ENCODE measurements around the gene HADHA.

Gene HADHA

GRCh38 chr2:26191316-26192159, 52.9 kb downstream of the HADHA start:
- no peak for DNase-seq (ENCODE audit: low spot score)

GRCh38 chr2:26190369-26190768, 54.1 kb downstream of the HADHA start:
- DNase-seq (ENCODE audit: low spot score), result no peak

GRCh38 chr2:26189751-26190150, 54.7 kb downstream of the HADHA start:
- DNase-seq (ENCODE audit: low spot score), result no peak

GRCh38 chr2:26189123-26189522, 55.3 kb downstream of the HADHA start:
- DNase-seq (ENCODE audit: low spot score), result no peak

- DNase-seq (ENCODE audit: low spot score), result no peak
These were observed 56.8 kb downstream of the HADHA start for GRCh38 chr2:26187537-26188104.

- no peak for DNase-seq (ENCODE audit: low spot score)
These were observed 57.3 kb downstream of the HADHA start for GRCh38 chr2:26187114-26187513.

GRCh38 chr2:26185954-26186770, 58.3 kb downstream of the HADHA start:
- no peak for DNase-seq (ENCODE audit: low spot score)

- DNase-seq (ENCODE audit: low spot score), result peak; percentile 57
These were observed 59.0 kb downstream of the HADHA start for GRCh38 chr2:26185304-26185928.

GRCh38 chr2:26184555-26185303, 59.7 kb downstream of the HADHA start:
- peak; percentile 99 for DNase-seq (ENCODE audit: low spot score)

- DNase-seq (ENCODE audit: low spot score), result no peak
These were observed 60.3 kb downstream of the HADHA start for GRCh38 chr2:26184121-26184520.

GRCh38 chr2:26182887-26183630, 61.4 kb downstream of the HADHA start:
- no peak for DNase-seq (ENCODE audit: low spot score)

- DNase-seq (ENCODE audit: low spot score), result no peak
These were observed 62.0 kb downstream of the HADHA start for GRCh38 chr2:26182441-26182840.

- no peak for DNase-seq (ENCODE audit: low spot score)
These were observed 65.0 kb downstream of the HADHA start for GRCh38 chr2:26179446-26179913.

- DNase-seq (ENCODE audit: low spot score), result peak; percentile 68
These were observed 65.5 kb downstream of the HADHA start for GRCh38 chr2:26178746-26179436.

- no peak for DNase-seq (ENCODE audit: low spot score)
These were observed 66.2 kb downstream of the HADHA start for GRCh38 chr2:26178246-26178645.

GRCh38 chr2:26177122-26177521, 67.3 kb downstream of the HADHA start:
- no peak for DNase-seq (ENCODE audit: low spot score)

GRCh38 chr2:26176279-26176615, 68.2 kb downstream of the HADHA start:
- DNase-seq (ENCODE audit: low spot score), result no peak

GRCh38 chr2:26175466-26176278, 68.8 kb downstream of the HADHA start:
- no peak for DNase-seq (ENCODE audit: low spot score)

GRCh38 chr2:26174691-26175465, 69.6 kb downstream of the HADHA start:
- DNase-seq (ENCODE audit: low spot score), result no peak

Measured in HuH-7.5 (cell line).